AG08396 (cell line): Measurements from ENCODE around the gene RPS6KC1.

Experiments used
- DNase-seq: peaks from one replicate; pipeline ENCODE4 v3.0.0; 2012; ENCODE audit warnings: low spot score, mixed read lengths

Gene RPS6KC1

GRCh38 chr1:213242883-213243282, 191.8 kb downstream of the RPS6KC1 start:
- DNase-seq: no peak

GRCh38 chr1:213244664-213245091, 193.6 kb downstream of the RPS6KC1 start:
- peak; percentile 28 for DNase-seq

- no peak for DNase-seq
These were observed 194.3 kb downstream of the RPS6KC1 start for GRCh38 chr1:213245260-213245910.

- no peak for DNase-seq
These were observed 196.0 kb downstream of the RPS6KC1 start for GRCh38 chr1:213247038-213247437.

GRCh38 chr1:213249395-213249794, 198.4 kb downstream of the RPS6KC1 start:
- DNase-seq: no peak

- no peak for DNase-seq
These were observed 199.0 kb downstream of the RPS6KC1 start for GRCh38 chr1:213250041-213250440.

GRCh38 chr1:213250446-213250845, 199.4 kb downstream of the RPS6KC1 start:
- no peak for DNase-seq

GRCh38 chr1:213251972-213252371, 200.9 kb downstream of the RPS6KC1 start:
- DNase-seq: no peak

- no peak for DNase-seq
These were observed 205.5 kb downstream of the RPS6KC1 start for GRCh38 chr1:213256438-213257087.

GRCh38 chr1:213260311-213261075, 209.5 kb downstream of the RPS6KC1 start:
- DNase-seq: no peak

GRCh38 chr1:213264531-213264930, 213.5 kb downstream of the RPS6KC1 start:
- no peak for DNase-seq

- no peak for DNase-seq
These were observed 216.1 kb downstream of the RPS6KC1 start for GRCh38 chr1:213266983-213267772.

- no peak for DNase-seq
These were observed 217.2 kb downstream of the RPS6KC1 start for GRCh38 chr1:213268221-213268620.

- DNase-seq: no peak
These were observed 218.8 kb downstream of the RPS6KC1 start for GRCh38 chr1:213269829-213270228.

GRCh38 chr1:213273546-213273945, 222.5 kb downstream of the RPS6KC1 start:
- DNase-seq: no peak

- no peak for DNase-seq
These were observed 223.1 kb downstream of the RPS6KC1 start for GRCh38 chr1:213274140-213274539.

GRCh38 chr1:213275293-213275692, 224.3 kb downstream of the RPS6KC1 start:
- DNase-seq: no peak

- no peak for DNase-seq
These were observed 225.2 kb downstream of the RPS6KC1 start for GRCh38 chr1:213276236-213276635.

- DNase-seq: no peak
These were observed 226.0 kb downstream of the RPS6KC1 start for GRCh38 chr1:213277036-213277435.

- DNase-seq: no peak
These were observed 228.4 kb downstream of the RPS6KC1 start for GRCh38 chr1:213279410-213279809.

- no peak for DNase-seq
These were observed 230.7 kb downstream of the RPS6KC1 start for GRCh38 chr1:213281640-213282301.

GRCh38 chr1:213284626-213285025, 233.6 kb downstream of the RPS6KC1 start:
- no peak for DNase-seq
